NCI-H1105 (cell line): ENCODE results near the gene ACTG1.

Source experiments
- DNase-seq: peaks from one replicate; lab custom pipeline; 2025; lab: John Stamatoyannopoulos, UW

Gene ACTG1

GRCh38 chr17:81517339-81518112 lies 4.9 kb upstream of the ACTG1 start:
- DNase-seq, result no peak

GRCh38 chr17:81517009-81517338 lies 4.4 kb upstream of the ACTG1 start:
- no peak for DNase-seq

- DNase-seq, result no peak
Measured at GRCh38 chr17:81516439-81516838, 3.8 kb upstream of the ACTG1 start.

GRCh38 chr17:81515530-81516041 lies 3.0 kb upstream of the ACTG1 start:
- DNase-seq, result no peak

- DNase-seq, result peak; percentile 40
Measured at GRCh38 chr17:81514739-81515529, 2.3 kb upstream of the ACTG1 start.

- no peak for DNase-seq
Measured at GRCh38 chr17:81514489-81514738, 1.8 kb upstream of the ACTG1 start.

- DNase-seq, result peak; percentile 66
Measured at GRCh38 chr17:81513753-81514488, 1.3 kb upstream of the ACTG1 start.

- DNase-seq, result peak; percentile 66
Measured at GRCh38 chr17:81513372-81513752, 763 bp upstream of the ACTG1 start.

GRCh38 chr17:81511804-81512561 lies 616 bp downstream of the ACTG1 start:
- DNase-seq, result no peak

GRCh38 chr17:81511554-81511803 lies 1.1 kb downstream of the ACTG1 start:
- no peak for DNase-seq

GRCh38 chr17:81510785-81511553 lies 1.6 kb downstream of the ACTG1 start:
- no peak for DNase-seq

- no peak for DNase-seq
Measured at GRCh38 chr17:81509972-81510784, 2.4 kb downstream of the ACTG1 start.

GRCh38 chr17:81509207-81509971 lies 3.2 kb downstream of the ACTG1 start:
- no peak for DNase-seq

GRCh38 chr17:81508639-81509206 lies 3.9 kb downstream of the ACTG1 start:
- no peak for DNase-seq

- DNase-seq, result no peak
Measured at GRCh38 chr17:81503619-81504018, 9.0 kb downstream of the ACTG1 start.

- no peak for DNase-seq
Measured at GRCh38 chr17:81502471-81503017, 10.1 kb downstream of the ACTG1 start.

GRCh38 chr17:81500047-81500446 lies 12.6 kb downstream of the ACTG1 start:
- no peak for DNase-seq

GRCh38 chr17:81499601-81499970 lies 13.0 kb downstream of the ACTG1 start:
- DNase-seq, result no peak

- no peak for DNase-seq
Measured at GRCh38 chr17:81498953-81499600, 13.5 kb downstream of the ACTG1 start.
